ENCODE measurements around the gene HINFP. TPM values are rescaled to one million over a fixed set of nuclear protein-coding genes. Genes with fewer than 3 reads are reported as not detected.
A peak's percentile ranks its signal among the peaks of the same experiment; 100 is the strongest.

HINFP gene
- total RNA-seq, 2 donors from 2014 or later = 11.9 to 28.3 TPM

DNA sequence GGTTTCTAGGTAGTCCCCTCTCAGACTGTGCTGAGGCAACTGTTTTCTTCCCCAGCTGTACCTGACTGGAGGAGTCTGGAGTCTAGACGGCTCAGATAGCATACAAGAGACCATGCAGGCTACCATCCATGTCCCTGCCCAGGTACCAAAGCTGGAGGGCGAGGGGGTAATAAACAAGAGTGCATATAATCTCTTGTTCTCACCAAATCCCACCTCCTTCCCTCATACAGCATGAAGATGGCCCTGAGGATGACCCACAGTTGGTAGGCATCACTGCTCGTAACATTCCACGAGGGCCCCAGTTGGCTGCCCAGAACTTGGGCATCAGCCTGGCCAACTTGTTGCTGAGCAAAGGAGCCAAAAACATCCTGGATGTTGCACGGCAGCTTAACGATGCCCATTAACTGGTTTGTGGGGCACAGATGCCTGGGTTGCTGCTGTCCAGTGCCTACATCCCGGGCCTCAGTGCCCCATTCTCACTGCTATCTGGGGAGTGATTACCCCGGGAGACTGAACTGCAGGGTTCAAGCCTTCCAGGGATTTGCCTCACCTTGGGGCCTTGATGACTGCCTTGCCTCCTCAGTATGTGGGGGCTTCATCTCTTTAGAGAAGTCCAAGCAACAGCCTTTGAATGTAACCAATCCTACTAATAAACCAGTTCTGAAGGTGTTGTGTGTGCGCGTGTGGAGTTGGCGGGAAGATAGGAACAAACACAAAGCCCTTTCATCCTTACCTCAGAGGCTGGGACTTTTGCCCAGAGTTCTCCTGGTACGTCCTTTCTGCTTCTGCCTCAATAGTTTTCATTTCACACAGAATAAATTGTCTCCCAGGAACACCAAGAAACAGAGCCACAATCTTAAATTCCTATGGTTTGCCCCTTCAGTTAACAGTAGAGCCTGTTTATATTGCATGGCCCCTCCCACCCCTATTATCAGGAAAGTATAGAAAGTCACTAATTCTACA lies 28.2 kb upstream of the HINFP start:
- DNase-seq = peak in 3 of 4 donors; percentile 44 to 53 (median 50)
- Histone ChIP-seq H3K4me1 (peaks cover 22% of the 10 kb centered on the region), H3K4me3 (no peak overlapping the region), H3K36me3 (replicated peaks in 1 of 2; ENCODE audit: insufficient read depth in 1 of 2, low read depth in 2 of 2) (peaks cover 0 to 10% of the 10 kb centered on the region in 2 donors), H3K27ac (peak overlapping the region; percentile 4 to 95 (median 92)), H3K9me3 (no peaks in the 10 kb centered on the region), H3K27me3 (no peaks in the 10 kb centered on the region)
- intact Hi-C loops (cut with DNase I) = no loop called here
- TF ChIP-seq, protein P1, sequence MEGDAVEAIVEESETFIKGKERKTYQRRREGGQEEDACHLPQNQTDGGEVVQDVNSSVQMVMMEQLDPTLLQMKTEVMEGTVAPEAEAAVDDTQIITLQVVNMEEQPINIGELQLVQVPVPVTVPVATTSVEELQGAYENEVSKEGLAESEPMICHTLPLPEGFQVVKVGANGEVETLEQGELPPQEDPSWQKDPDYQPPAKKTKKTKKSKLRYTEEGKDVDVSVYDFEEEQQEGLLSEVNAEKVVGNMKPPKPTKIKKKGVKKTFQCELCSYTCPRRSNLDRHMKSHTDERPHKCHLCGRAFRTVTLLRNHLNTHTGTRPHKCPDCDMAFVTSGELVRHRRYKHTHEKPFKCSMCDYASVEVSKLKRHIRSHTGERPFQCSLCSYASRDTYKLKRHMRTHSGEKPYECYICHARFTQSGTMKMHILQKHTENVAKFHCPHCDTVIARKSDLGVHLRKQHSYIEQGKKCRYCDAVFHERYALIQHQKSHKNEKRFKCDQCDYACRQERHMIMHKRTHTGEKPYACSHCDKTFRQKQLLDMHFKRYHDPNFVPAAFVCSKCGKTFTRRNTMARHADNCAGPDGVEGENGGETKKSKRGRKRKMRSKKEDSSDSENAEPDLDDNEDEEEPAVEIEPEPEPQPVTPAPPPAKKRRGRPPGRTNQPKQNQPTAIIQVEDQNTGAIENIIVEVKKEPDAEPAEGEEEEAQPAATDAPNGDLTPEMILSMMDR (IDR thresholded peaks at IDR 0.05) = no peak
- TF ChIP-seq POLR2A (IDR thresholded peaks at IDR 0.05) = no peak
- ATAC-seq = no peak
- WGBS, 2 donors = 45% methylated on average over 8 to 12 of the region's 12 CpGs

DNA sequence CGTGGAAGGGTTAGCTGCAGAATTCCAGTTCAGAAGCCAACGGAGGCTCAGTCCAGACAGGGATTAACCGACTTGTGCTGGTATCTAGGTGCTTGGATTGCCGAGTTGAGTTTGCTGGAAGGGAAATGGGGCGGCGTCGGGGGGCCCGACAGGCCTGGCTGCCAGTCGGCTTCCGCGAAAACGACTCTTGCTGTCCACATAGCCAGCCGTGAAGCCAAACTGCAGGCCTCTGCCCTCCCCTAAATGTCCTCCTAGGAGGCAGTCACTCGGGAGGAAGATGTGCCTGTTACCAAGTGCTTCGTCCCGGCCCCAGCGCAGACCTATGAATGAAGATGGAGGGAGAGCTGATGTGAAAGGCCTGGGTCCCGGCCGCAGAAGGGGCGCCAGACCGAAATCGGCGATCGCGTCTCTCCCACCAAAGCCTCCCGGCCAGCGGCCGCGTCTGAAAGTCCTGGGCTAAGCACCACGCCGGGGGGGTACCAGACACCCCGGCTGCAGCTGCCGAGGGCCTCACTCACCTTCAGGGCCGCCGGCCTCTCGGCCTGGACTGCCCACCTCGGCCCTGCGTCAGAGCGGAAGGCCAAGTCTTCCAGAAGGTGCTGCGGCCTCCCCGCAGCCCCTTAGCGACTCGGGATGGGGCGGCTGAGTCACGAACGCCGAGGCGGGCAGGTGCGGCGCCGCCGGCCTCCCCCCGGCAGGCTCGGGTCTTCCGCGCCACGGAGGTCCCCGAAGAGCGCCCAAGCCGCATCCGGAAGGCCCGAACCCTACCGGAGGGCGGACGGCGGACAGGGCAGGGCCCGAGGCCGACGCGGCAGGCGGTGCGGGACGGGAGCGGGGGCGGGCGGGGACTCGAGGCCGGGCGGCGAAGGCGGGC lies 27.2 kb upstream of the HINFP start:
- peak in 3 of 4 donors; percentile 34 to 49 (median 44) for DNase-seq
- WGBS, 2 donors = 0 to 1% methylated on average over 7 to 51 of the region's 81 CpGs

GRCh38 chr11:119094816-119095065 lies 26.6 kb upstream of the HINFP start:
- Histone ChIP-seq H3K27ac (peak overlapping the region; percentile 79 to 95 (median 92)), H3K4me3 (peak overlapping the region; percentile 80 to 87)

More for the DNA sequence above, 27.2 kb upstream of the HINFP start:
- Histone ChIP-seq H3K9me3 (no peaks in the 10 kb centered on the region), H3K4me3 (peak overlapping the region; percentile 80 to 87), H3K4me1 (peaks cover 22% of the 10 kb centered on the region), H3K27ac (peak overlapping the region; percentile 79 to 95 (median 92)), H3K36me3 (replicated peaks in 1 of 2; ENCODE audit: insufficient read depth in 1 of 2, low read depth in 2 of 2) (peaks cover 0 to 12% of the 10 kb centered on the region in 2 donors), H3K27me3 (no peaks in the 10 kb centered on the region)
- intact Hi-C loops (cut with DNase I) = no loop called here
- peak; percentile 12 for ATAC-seq
- no peak for TF ChIP-seq POLR2A (IDR thresholded peaks at IDR 0.05)
- TF ChIP-seq, protein P1 (IDR thresholded peaks at IDR 0.05) = no peak

GRCh38 chr11:119095066-119095880 lies 26.1 kb upstream of the HINFP start:
- Histone ChIP-seq H3K36me3 (replicated peaks in 1 of 2; ENCODE audit: insufficient read depth in 1 of 2, low read depth in 2 of 2) (peaks cover 0 to 12% of the 10 kb centered on the region in 2 donors), H3K4me1 (peaks cover 28% of the 10 kb centered on the region), H3K27ac (peak overlapping the region; percentile 79 to 95 (median 92)), H3K4me3 (peak overlapping the region; percentile 80 to 87), H3K9me3 (no peaks in the 10 kb centered on the region), H3K27me3 (no peaks in the 10 kb centered on the region)
- peak; percentile 94 for ATAC-seq
- peak; percentile 99 to 100 (median 100) for DNase-seq
- intact Hi-C loops (cut with DNase I) = no loop called here
- WGBS, 2 donors = 0% methylated on average over 13 to 79 of the region's 79 CpGs
- TF ChIP-seq POLR2A (IDR thresholded peaks at IDR 0.05) = peak; percentile 99 to 100 (median 99)
- TF ChIP-seq, protein P1 (IDR thresholded peaks at IDR 0.05) = peak in 4 of 7 experiments; percentile 7 to 39 (median 32)

More at GRCh38 chr11:119094816-119095065, 26.6 kb upstream of the HINFP start:
- Histone ChIP-seq H3K27me3 (no peaks in the 10 kb centered on the region), H3K36me3 (replicated peaks in 1 of 2; ENCODE audit: insufficient read depth in 1 of 2, low read depth in 2 of 2) (peaks cover 0 to 12% of the 10 kb centered on the region in 2 donors), H3K4me1 (peaks cover 22% of the 10 kb centered on the region), H3K9me3 (no peaks in the 10 kb centered on the region)
- ATAC-seq = peak; percentile 78
- DNase-seq = peak; percentile 89 to 92 (median 92)
- intact Hi-C loops (cut with DNase I) = no loop called here
- WGBS, 2 donors = 0% methylated on average over 8 of the region's 19 CpGs; no CpG with 5 or more reads in 1 of the 2 donors
- no peak for TF ChIP-seq POLR2A (IDR thresholded peaks at IDR 0.05)
- TF ChIP-seq, protein P1 (IDR thresholded peaks at IDR 0.05) = peak; percentile 72 to 87 (median 80)

Data from body of pancreas (tissue), 4 donors.